HepG2 (cell line): ENCODE measurements around the gene DNLZ. TPM values are rescaled to one million over a fixed set of nuclear protein-coding genes. Genes with fewer than 3 reads are reported as not detected.
A peak's percentile ranks its signal among the peaks of the same experiment; 100 is the strongest.

Source experiments
- CBFB ChIP-seq: sonication (generic); formaldehyde crosslinking; IDR thresholded peaks from 2 replicates; pipeline ENCODE4 v1.4.0; 2020; ENCODE audit warnings: missing genetic modification reagents
- ELF3 ChIP-seq: IDR thresholded peaks from 2 replicates; pipeline ENCODE4 v1.6.1; 2016; ENCODE audit warnings: missing genetic modification reagents, missing compliant biosample characterization
- GFI1 ChIP-seq: sonication (generic); formaldehyde crosslinking; IDR thresholded peaks from 2 replicates; pipeline ENCODE4 v1.5.0; 2020; ENCODE audit warnings: missing genetic modification reagents, mild to moderate bottlenecking, borderline replicate concordance
- KAT8 ChIP-seq: IDR thresholded peaks from 2 replicates; pipeline ENCODE4 v1.6.1; 2016; ENCODE audit warnings: missing genetic modification reagents, missing compliant biosample characterization
- NFYC ChIP-seq: IDR thresholded peaks from 2 replicates; pipeline ENCODE4 v1.6.1; 2016; ENCODE audit warnings: missing genetic modification reagents, missing compliant biosample characterization
- RXRA ChIP-seq: sonication (generic); formaldehyde crosslinking; IDR thresholded peaks from 2 replicates; pipeline ENCODE4 v1.5.1; 2020; ENCODE audit warnings: missing genetic modification reagents
- SPEN ChIP-seq: sonication (generic); formaldehyde crosslinking; IDR thresholded peaks from 2 replicates; pipeline ENCODE4 v1.5.1; 2020; ENCODE audit warnings: low read depth, mild to moderate bottlenecking, missing genetic modification reagents
- SYNCRIP ChIP-seq: fragments of 200-400 bp; formaldehyde crosslinking; IDR thresholded peaks from 2 replicates; pipeline ENCODE4 v1.6.1; 2018; ENCODE audit warnings: mild to moderate bottlenecking, low read depth, low read length; ENCODE audit not compliant: insufficient read depth
- YY1 ChIP-seq: IDR thresholded peaks from 2 replicates; pipeline ENCODE4 v1.6.1; 2011; ENCODE audit warnings: low read length, low read depth, moderate library complexity, mild to moderate bottlenecking; ENCODE audit not compliant: insufficient read depth, insufficient replicate concordance
- ZMAT3 ChIP-seq: sonication (generic); formaldehyde crosslinking; conservative IDR thresholded peaks from 2 replicates; pipeline ENCODE4 v1.7.0; 2021; ENCODE audit warnings: missing genetic modification reagents
- ZNF12 ChIP-seq: sonication (generic); formaldehyde crosslinking; IDR thresholded peaks from 2 replicates; pipeline ENCODE4 v1.5.0; 2020; ENCODE audit warnings: missing genetic modification reagents
- ZNF333 ChIP-seq: sonication (generic); formaldehyde crosslinking; IDR thresholded peaks from 2 replicates; pipeline ENCODE4 v1.4.0; 2020; ENCODE audit warnings: mild to moderate bottlenecking, missing genetic modification reagents, borderline replicate concordance
- polyA plus RNA-seq, 8 experiments: library from polyadenylated mRNA; depleted of rRNA in 3 of 8; stranded (reverse) in 7 of 8; unstranded in 1 of 8; fragments of >200 nt; fragmentation: Illumina TruSeq in 4 of 8; extraction: Trizol in 4 of 8; gene quantifications; 2 replicates each; pipeline versions ENCODE4 v1.2.1 to v1.2.3, GENCODE V29; 2011 to 2016; ENCODE audit warnings: low read depth in 4 of 8, missing spikeins in 1 of 8, mixed read lengths in 1 of 8; ENCODE audit not compliant: insufficient read depth in 1 of 8
- total RNA-seq, 5 experiments: library from RNA; depleted of rRNA; stranded (reverse); fragments of >200 nt; fragmentation: Illumina TruSeq; extraction: Trizol; gene quantifications; 2 replicates each; pipeline ENCODE4 v1.2.3, GENCODE V29; 2016; ENCODE audit warnings: low read depth in 1 of 5
- TF ChIP-seq, protein P1 (sequence below), 2 experiments: fragments of 450-650 bp in 1 of 2; sonication (generic) in 1 of 2; formaldehyde crosslinking in 1 of 2; IDR thresholded peaks; 2 replicates each; pipeline versions ENCODE4 v1.6.1 to v1.8.0; 2016 to 2022; ENCODE audit warnings: antibody characterized with exemption in 1 of 2, mild to moderate bottlenecking in 1 of 2, missing genetic modification reagents in 1 of 2
- TF ChIP-seq, protein P2 (sequence below): sonication (generic); formaldehyde crosslinking; IDR thresholded peaks from 2 replicates; pipeline ENCODE4 v1.5.0; 2020; ENCODE audit warnings: mild to moderate bottlenecking, missing genetic modification reagents, borderline replicate concordance

DNLZ gene
- total and polyA plus RNA-seq, 2 of the 13 experiments (the other 11 are each of a cell fraction or from before 2014, with no cell fraction given): 3.4 to 8.0 TPM

DNA sequence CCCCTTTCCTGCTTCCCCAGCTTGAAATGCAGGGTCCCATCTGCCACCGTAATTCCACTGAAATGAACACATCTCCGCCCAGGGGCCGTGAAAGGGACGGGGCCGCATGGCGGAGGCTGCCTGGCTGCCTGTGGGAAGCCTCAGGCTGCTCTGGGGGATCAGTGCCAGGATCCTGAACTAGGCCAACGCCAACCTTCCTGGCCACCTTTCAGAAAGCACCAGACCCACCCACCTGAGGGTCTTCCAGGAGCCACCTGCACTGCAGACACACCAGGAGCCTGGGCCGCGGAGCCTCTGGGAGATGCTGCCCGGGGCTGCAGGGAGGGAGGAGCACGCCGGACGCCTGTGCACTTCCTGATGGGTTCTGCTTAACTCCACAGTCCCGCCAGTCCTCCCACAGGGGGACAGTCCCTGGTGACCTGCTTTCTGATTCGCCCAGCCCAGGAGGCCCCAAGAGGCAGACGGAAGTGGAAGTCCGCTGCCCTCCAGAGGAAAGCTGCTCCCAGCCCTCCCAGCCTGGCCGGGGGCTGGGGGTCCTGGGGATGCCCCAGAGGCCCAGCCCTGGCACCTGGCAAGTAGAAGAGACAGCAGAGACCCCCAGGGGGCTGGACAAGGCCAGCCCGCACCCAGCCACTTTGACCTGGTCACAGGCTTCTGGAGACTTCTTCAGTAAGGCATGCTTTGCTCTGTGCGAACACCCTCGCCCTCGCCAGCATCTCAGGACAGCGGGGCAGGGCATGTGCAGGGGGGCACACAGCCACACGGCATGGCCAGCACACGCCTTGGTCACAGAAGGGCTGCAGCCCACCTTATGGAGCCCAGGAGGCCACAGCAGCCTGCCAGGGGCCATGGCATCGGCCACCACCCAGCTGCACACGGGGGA, 10.0 kb upstream of the DNLZ start, which contains the start of gene CARD9 (continued):
- TF ChIP-seq, protein P1, sequence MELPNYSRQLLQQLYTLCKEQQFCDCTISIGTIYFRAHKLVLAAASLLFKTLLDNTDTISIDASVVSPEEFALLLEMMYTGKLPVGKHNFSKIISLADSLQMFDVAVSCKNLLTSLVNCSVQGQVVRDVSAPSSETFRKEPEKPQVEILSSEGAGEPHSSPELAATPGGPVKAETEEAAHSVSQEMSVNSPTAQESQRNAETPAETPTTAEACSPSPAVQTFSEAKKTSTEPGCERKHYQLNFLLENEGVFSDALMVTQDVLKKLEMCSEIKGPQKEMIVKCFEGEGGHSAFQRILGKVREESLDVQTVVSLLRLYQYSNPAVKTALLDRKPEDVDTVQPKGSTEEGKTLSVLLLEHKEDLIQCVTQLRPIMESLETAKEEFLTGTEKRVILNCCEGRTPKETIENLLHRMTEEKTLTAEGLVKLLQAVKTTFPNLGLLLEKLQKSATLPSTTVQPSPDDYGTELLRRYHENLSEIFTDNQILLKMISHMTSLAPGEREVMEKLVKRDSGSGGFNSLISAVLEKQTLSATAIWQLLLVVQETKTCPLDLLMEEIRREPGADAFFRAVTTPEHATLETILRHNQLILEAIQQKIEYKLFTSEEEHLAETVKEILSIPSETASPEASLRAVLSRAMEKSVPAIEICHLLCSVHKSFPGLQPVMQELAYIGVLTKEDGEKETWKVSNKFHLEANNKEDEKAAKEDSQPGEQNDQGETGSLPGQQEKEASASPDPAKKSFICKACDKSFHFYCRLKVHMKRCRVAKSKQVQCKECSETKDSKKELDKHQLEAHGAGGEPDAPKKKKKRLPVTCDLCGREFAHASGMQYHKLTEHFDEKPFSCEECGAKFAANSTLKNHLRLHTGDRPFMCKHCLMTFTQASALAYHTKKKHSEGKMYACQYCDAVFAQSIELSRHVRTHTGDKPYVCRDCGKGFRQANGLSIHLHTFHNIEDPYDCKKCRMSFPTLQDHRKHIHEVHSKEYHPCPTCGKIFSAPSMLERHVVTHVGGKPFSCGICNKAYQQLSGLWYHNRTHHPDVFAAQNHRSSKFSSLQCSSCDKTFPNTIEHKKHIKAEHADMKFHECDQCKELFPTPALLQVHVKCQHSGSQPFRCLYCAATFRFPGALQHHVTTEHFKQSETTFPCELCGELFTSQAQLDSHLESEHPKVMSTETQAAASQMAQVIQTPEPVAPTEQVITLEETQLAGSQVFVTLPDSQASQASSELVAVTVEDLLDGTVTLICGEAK (IDR thresholded peaks at IDR 0.05): no peak
- TF ChIP-seq, protein P1 (CRISPR knock-in tag; IDR thresholded peaks at IDR 0.05): 0 out of 2 replicates have a peak, but pooled peaks have one; percentile 4
- 0 out of 2 replicates have a peak, but pooled peaks have one; percentile 3 for TF ChIP-seq ZMAT3
- TF ChIP-seq SYNCRIP: no peak
- no peak for TF ChIP-seq ZNF12
- TF ChIP-seq RXRA (CRISPR knock-in tag): 0 out of 2 replicates have a peak, but pooled peaks have one; percentile 23
- peak; percentile 74 for TF ChIP-seq NFYC (CRISPR knock-in tag)
- TF ChIP-seq ELF3: peak; percentile 67
- peak; percentile 62; the same call in 1 of the 2 replicates for TF ChIP-seq KAT8 (CRISPR knock-in tag)
- TF ChIP-seq SPEN (CRISPR knock-in tag): peak; percentile 44; the same call in 1 of the 2 replicates
- 0 out of 2 replicates have a peak, but pooled peaks have one; percentile 22 for TF ChIP-seq CBFB (CRISPR knock-in tag)
- TF ChIP-seq ZNF333 (CRISPR knock-in tag): 0 out of 2 replicates have a peak, but pooled peaks have one; percentile 50
- TF ChIP-seq GFI1 (CRISPR knock-in tag): no peak
- TF ChIP-seq YY1: peak; percentile 27
- TF ChIP-seq, protein P2, sequence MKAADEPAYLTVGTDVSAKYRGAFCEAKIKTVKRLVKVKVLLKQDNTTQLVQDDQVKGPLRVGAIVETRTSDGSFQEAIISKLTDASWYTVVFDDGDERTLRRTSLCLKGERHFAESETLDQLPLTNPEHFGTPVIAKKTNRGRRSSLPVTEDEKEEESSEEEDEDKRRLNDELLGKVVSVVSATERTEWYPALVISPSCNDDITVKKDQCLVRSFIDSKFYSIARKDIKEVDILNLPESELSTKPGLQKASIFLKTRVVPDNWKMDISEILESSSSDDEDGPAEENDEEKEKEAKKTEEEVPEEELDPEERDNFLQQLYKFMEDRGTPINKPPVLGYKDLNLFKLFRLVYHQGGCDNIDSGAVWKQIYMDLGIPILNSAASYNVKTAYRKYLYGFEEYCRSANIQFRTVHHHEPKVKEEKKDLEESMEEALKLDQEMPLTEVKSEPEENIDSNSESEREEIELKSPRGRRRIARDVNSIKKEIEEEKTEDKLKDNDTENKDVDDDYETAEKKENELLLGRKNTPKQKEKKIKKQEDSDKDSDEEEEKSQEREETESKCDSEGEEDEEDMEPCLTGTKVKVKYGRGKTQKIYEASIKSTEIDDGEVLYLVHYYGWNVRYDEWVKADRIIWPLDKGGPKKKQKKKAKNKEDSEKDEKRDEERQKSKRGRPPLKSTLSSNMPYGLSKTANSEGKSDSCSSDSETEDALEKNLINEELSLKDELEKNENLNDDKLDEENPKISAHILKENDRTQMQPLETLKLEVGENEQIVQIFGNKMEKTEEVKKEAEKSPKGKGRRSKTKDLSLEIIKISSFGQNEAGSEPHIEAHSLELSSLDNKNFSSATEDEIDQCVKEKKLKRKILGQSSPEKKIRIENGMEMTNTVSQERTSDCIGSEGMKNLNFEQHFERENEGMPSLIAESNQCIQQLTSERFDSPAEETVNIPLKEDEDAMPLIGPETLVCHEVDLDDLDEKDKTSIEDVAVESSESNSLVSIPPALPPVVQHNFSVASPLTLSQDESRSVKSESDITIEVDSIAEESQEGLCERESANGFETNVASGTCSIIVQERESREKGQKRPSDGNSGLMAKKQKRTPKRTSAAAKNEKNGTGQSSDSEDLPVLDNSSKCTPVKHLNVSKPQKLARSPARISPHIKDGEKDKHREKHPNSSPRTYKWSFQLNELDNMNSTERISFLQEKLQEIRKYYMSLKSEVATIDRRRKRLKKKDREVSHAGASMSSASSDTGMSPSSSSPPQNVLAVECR (CRISPR knock-in tag): peak; percentile 47; the same call in 1 of the 2 replicates
